Measurements from ENCODE around the gene RPP25L.

DNA sequence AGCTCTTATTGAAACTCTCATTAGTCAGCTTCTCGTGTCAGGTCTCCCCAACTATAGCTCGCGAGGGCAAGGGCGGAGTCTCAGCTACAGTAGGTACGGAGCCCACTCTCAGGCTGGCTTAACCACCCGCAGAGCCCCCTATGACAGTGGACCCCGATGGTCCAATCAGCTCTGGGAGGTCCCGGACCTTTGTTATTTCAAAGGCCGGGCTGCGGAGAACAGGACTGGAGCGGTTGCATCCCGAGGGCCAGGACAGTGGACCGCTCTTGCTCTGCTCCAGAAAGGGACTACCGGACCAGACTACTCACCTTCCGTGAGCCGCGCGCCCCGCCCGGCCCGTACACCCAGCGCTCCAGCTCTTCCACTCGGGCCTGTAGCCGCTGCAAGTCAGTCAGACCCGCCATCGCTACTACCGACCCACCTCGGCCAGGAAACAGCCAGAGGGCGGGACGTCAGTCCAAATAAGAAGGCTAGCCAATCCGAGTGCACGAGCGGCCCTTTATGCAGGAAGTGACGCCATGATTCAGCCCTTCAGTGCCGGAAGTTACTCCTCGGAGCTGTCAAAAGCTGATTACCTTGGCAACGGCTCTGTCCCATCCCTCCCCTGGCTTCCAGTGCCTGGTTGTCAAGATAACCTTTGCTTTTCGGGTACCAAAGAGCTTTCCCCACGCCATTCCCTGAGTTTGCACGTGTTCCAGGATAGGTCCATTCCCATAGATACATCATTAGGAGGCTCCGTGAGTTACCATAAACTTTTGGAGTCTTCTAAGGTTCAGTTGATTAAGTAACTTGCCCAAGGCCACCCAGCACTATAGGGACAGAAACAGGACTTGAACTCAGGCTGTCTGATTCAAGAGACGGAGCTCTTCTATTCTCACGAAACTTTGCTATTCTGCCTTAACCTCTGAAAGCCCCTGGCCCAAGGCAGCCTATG lies 8.4 kb upstream of the RPP25L start, which contains the start of gene DCTN3:
- TF ChIP-seq CTCF (IDR thresholded peaks at IDR 0.05) (no peak), PBX3 (IDR thresholded peaks at IDR 0.05) (peak; percentile 76), SMC3 (IDR thresholded peaks at IDR 0.05; ENCODE audit: low read depth, low read length) (no peak)
